Measurements from ENCODE around the gene NUDT4. TPM values are rescaled to one million over a fixed set of nuclear protein-coding genes. Genes with fewer than 3 reads are reported as not detected.
A peak's percentile ranks its signal among the peaks of the same experiment; 100 is the strongest.

Gene NUDT4
- total RNA-seq, 2 experiments from 2014 or later = 26.4 to 32.4 TPM

DNA sequence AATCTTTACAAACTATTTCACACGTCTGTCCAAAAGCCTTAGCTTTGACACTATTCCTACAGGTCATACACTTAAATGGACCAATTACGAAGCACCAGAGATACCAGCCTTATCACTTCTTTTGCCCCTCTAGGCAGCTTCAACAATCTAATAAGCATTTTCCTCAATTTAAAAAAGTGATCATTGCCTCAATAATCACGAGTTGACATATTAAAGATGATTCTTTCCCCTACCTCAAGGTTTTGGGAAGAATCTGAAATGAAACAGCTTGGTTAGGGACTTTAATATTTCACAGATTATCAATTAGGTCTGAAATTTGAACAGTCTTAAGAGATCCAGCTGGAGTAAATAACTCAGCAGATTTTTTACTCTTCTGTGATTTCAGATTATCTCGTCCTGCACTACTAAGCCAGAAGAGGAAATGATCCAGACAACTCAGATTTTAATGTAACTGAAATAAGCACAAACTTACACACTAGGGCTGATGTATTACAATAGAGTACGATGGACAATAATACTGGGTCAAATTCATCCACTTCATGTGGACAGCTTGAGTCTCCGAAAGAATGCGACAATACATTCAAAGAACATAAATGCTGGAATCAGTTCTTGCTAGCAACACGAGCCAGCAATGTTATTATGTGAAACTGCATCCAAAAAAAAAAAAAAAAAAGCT is 48.1 kb downstream of the NUDT4 start:
- no peak overlapping the region for H2AFZ ChIP-seq (ENCODE audit: low read length)
- ChIA-PET POLR2A (interaction anchor here (0.6 to 2.6 kb wide), 12 partner anchors 9 to 1920 kb away, joined by 3 to 38 read pairs (median 6); partner anchors contain the start of gene UBE2N), CTCF (ENCODE audit: unreplicated experiment) (no interaction called here)
- H3K4me1 ChIP-seq (ENCODE audit: insufficient read depth, low read length, poor library complexity, severe bottlenecking) = peaks cover 90% of the 10 kb centered on the region
- peak overlapping the region; percentile 39 for H3K4me3 ChIP-seq (ENCODE audit: low read depth, low read length, poor library complexity, severe bottlenecking)
- H3K9me2 ChIP-seq (ENCODE audit: insufficient read depth, low read length) = no peaks in the 10 kb centered on the region
- H3K79me2 ChIP-seq (ENCODE audit: insufficient read depth, low read depth, low read length) = peaks cover 100% of the 10 kb centered on the region
- peak; percentile 42 for DNase-seq (ENCODE audit: low spot score)
- H3K9me3 ChIP-seq (ENCODE audit: low read length) = no peaks in the 10 kb centered on the region
- intact Hi-C loops (cut with micrococcal nuclease; ENCODE audit: unreplicated experiment) = no loop called here
- peak overlapping the region; percentile 64 for H3K4me2 ChIP-seq (ENCODE audit: low read length)
- peaks cover 82% of the 10 kb centered on the region for H4K20me1 ChIP-seq (ENCODE audit: insufficient read depth, low read length)
- peaks cover 34% of the 10 kb centered on the region for H3K36me3 ChIP-seq (ENCODE audit: insufficient read depth, low read length)
- H3K27ac ChIP-seq (ENCODE audit: low read depth, low read length, poor library complexity, severe bottlenecking) = peak overlapping the region; percentile 53
- no TSS peak for BruUV-seq (replicated peaks)
- TF ChIP-seq EZH2phosphoT487 (IDR thresholded peaks at IDR 0.05; ENCODE audit: borderline replicate concordance, low read depth, low read length) = no peak
- TF ChIP-seq, protein P1, sequence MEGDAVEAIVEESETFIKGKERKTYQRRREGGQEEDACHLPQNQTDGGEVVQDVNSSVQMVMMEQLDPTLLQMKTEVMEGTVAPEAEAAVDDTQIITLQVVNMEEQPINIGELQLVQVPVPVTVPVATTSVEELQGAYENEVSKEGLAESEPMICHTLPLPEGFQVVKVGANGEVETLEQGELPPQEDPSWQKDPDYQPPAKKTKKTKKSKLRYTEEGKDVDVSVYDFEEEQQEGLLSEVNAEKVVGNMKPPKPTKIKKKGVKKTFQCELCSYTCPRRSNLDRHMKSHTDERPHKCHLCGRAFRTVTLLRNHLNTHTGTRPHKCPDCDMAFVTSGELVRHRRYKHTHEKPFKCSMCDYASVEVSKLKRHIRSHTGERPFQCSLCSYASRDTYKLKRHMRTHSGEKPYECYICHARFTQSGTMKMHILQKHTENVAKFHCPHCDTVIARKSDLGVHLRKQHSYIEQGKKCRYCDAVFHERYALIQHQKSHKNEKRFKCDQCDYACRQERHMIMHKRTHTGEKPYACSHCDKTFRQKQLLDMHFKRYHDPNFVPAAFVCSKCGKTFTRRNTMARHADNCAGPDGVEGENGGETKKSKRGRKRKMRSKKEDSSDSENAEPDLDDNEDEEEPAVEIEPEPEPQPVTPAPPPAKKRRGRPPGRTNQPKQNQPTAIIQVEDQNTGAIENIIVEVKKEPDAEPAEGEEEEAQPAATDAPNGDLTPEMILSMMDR (conservative IDR thresholded peaks at IDR 0.05; ENCODE audit: low read length) = no peak

- no peak for DNase-seq (ENCODE audit: low spot score)
- ChIA-PET CTCF (ENCODE audit: unreplicated experiment) (no interaction called here), POLR2A (interaction anchor here (0.6 to 2.6 kb wide), 11 partner anchors 8 to 1919 kb away, joined by 3 to 38 read pairs (median 6); partner anchors contain the start of gene UBE2N)
- intact Hi-C loops (cut with micrococcal nuclease; ENCODE audit: unreplicated experiment) = no loop called here
- Histone ChIP-seq H3K9me2 (ENCODE audit: insufficient read depth, low read length) (no peaks in the 10 kb centered on the region), H4K20me1 (ENCODE audit: insufficient read depth, low read length) (peaks cover 84% of the 10 kb centered on the region), H3K4me3 (ENCODE audit: low read depth, low read length, poor library complexity, severe bottlenecking) (peak overlapping the region; percentile 39), H3K79me2 (ENCODE audit: insufficient read depth, low read depth, low read length) (peaks cover 100% of the 10 kb centered on the region), H3K36me3 (ENCODE audit: insufficient read depth, low read length) (peaks cover 38% of the 10 kb centered on the region), H2AFZ (ENCODE audit: low read length) (no peak overlapping the region), H3K4me1 (ENCODE audit: insufficient read depth, low read length, poor library complexity, severe bottlenecking) (peaks cover 85% of the 10 kb centered on the region), H3K9me3 (ENCODE audit: low read length) (no peaks in the 10 kb centered on the region), H3K4me2 (ENCODE audit: low read length) (peak overlapping the region; percentile 64), H3K27ac (ENCODE audit: low read depth, low read length, poor library complexity, severe bottlenecking) (peak overlapping the region; percentile 53)
- TF ChIP-seq EZH2phosphoT487 (IDR thresholded peaks at IDR 0.05; ENCODE audit: borderline replicate concordance, low read depth, low read length) = no peak
- TF ChIP-seq, protein P1 (conservative IDR thresholded peaks at IDR 0.05; ENCODE audit: low read length) = no peak
- BruUV-seq (replicated peaks) = no TSS peak
Observed at GRCh38 chr12:93426412-93426805, 48.7 kb downstream of the NUDT4 start.
